CD4-positive, alpha-beta T cell treated with Interleukin-4 for 1 hour (primary cell): ENCODE data around the gene ONECUT3.

Source experiments
- DNase-seq, 2 donors: peaks; one replicate each; pipeline ENCODE4 v3.0.0-alpha.2; 2020 to 2022

ONECUT3 gene

DNA sequence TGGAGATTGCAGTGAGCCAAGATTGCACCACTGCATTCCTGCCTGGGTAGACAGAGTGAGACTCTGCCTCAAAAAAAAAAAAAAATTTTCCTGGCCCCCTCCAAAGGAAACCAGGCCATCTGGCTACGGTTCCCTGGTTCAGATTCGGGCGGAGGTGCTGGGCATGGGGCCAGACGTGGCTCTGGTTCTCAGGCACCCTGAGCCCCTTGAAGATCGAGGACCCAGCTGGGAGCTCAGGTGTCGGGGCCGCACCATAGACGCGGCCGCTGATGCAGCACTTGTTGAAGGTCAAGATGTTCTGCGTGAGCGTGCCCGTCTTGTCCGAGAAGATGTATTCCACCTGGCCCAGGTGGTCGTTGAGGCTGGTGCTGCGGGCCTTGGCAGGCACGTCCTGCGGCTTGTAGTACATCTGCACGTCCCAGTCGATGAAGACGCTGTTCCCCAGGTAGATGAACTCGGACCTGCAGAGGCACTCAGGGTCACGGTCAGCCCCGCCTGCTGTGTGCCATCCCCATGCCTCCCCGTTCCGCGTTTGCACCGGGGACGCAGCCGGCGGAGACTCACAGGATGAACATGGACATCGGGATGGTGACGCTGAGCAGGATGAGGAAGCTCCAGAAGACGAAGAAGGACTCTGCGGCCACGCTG is 46.5 kb downstream of the ONECUT3 start:
- DNase-seq, result no peak

DNA sequence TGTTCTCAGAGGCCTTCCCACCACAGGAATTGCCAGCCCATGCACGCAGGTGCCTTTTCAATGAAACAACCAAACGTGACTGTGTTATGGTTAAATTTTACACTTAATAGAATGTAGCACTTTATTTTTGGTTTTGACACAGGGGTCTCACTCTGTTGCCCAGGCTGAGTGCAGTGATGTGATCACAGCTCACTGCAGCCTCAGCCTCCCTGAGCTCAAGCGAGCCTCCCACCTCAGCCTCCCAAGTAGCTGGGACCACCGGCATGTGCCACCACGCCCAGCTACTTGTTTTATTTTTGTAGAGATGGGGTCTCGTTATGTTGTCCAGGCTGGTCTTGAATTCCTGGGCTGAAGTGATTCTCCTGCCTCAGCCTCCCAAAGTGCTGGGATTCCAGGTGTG is 51.6 kb downstream of the ONECUT3 start:
- no peak for DNase-seq

DNA sequence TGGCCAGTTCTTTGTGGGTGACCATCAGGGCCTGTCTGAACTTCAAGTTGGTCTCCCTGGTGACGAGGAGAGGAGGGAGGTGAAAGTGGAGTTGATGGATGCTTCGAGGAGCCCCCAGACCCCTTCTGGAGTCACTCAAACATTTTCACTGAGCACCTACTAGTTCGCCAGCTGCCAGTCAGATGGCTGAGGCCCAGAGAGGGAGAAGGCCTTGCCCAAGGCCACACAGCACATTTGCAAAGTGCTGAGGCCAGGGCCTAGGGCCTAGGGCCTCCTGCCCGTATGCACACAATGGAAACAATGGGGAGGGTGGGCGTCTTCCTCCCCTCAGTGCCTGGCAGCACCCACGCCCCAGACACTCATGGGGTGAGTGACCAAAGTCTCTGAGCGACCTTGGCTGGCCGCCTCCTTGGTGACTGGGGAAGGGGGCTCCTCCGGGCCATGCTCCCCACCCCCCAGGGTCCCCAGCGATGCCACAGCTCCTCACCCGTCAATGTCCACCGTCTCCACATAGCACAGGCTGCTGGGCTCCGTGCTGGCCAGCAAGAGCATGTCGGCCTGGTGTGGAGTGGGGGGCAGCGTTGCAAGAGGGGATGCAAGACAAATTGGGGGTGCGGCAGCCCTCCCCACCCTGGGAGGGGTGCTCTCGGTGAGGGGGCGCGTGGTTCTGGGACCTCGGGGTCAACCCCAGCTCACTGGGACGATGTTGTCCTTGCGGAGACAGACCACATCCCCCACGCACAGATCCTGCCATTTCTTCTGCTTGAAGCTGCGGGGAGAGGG is 52.3 kb downstream of the ONECUT3 start:
- no peak for DNase-seq

DNA sequence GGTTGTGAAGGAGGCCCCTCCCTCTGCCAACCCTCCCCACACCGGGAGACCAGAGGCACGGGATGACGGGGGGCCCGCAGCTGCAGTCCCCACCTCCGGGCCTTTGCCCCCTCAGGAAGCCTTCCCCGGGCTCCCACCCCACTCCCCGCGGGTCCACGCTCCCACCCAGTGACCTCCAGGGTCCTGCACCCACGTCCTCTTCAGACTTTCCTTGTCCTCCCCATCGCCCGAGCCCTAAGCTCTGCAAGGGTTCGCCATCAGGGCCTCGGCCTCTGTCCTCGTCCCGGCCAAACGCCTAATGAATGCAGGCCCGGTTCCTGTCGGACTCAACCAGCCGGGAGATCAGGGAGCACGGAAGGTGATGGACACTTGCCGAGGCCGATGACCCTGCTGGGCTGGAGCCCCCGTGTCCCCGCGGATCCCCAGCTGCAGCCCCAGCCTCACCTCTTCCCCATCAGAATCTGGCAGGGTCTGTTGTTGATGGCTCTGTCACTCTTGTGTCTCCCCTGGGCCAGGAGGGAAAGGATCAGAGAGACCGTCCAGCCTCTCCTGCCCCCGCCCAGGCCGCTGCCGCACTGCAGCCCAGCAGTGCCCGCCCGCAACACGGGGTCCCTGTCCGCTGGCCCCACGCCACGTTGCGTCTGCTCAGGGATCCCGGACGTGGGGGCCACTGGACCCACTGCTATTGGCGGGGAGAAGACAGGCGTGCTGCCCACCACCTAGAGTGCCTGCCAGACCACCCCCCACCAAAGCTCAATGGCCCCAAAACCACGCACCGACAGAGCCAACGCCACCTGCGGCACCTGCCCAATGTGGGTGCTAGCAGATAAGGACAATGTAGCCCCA is 53.1 kb downstream of the ONECUT3 start:
- DNase-seq, result no peak

DNA sequence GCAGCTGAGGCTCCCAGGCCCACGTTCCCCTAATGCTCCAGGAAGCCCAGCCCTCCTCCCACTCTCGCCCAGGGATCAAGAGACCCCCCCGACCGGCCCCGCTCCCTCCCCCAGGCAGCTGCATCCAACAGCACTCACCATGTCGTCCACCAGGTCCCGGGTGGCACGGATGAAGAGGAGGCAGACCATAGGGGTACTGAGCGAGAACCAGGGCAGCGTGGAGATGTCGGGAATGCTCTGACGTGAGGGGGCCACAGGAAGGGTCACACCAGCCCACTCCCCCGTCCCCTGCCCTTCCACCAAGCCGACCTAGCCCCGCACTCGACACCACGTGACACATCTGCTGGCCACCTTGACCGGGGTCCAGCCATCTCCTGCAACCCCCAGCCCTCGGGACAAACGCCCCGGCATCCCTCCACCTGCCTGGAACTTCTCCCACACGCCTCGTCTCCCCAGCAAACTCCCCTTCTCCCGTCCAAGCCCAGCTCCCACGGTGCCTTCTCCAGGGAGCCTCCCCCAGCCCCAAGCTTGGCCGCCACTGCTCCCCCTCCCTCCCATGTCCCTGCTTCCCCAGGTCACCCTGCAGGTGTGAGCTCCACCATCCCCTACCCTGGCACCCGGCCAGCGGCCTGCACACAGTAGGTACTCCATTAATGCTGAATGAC is 53.9 kb downstream of the ONECUT3 start:
- no peak for DNase-seq

GRCh38 chr19:1807695-1808394 is 54.5 kb downstream of the ONECUT3 start:
- DNase-seq, result no peak

- no peak for DNase-seq
Measured at GRCh38 chr19:1808395-1808731, 55.1 kb downstream of the ONECUT3 start.

DNA sequence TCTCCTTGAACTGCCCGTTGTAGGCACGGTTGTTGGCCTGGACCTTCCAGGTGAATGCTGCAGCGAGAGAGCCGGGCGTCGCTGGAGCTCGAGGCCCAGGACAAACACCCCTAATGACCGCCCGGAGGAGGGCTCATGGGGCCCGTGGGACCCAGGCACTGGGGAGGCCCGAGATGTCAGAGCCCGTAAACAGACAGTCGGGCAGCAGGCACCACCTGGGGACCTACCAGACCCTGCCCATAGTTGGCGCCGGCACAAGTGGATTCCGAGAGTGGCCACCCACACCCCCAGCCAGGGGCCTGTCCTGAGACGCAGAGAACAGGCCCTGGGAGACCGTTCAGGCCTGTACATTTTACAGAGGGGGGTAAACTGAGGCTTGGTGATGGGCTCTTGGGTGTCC is 56.4 kb downstream of the ONECUT3 start:
- DNase-seq, result no peak

DNA sequence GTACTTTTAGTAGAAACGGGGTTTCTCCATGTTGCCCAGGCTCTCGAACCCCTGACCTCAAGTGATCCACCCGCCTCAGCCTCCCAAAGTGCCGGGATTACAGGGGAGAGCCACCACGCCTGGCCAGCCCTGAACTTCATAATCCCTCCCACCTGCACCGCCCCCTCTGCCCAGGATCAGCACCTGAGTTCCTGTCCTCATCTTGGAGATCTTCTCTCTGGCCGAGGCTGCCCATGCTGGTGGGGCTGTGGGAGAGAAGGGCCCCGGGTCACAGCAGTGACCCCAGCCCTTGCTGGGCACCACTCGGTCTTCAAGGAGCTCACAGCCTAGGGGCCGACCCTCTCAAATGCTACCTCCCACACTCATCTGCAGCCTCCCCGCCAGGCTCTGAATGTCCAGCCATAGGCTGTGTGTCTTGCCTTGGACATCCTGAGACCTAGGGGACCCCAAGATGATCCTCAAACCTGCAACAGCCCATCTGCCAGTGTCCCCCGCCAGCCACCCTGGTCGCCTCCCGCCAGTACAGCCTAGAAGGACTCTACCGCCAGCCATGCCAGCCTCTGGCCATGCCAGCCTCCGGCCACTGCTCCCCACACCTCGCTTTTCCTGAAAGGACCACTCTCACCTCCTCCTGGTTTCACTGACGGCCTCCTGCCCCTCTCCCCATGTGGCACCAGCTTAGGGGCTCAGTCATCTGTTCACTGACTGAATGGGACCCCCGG is 57.3 kb downstream of the ONECUT3 start:
- DNase-seq, result no peak

GRCh38 chr19:1811472-1811894 is 58.2 kb downstream of the ONECUT3 start:
- peak in 1 of 2 donors; percentile 38 for DNase-seq

DNA sequence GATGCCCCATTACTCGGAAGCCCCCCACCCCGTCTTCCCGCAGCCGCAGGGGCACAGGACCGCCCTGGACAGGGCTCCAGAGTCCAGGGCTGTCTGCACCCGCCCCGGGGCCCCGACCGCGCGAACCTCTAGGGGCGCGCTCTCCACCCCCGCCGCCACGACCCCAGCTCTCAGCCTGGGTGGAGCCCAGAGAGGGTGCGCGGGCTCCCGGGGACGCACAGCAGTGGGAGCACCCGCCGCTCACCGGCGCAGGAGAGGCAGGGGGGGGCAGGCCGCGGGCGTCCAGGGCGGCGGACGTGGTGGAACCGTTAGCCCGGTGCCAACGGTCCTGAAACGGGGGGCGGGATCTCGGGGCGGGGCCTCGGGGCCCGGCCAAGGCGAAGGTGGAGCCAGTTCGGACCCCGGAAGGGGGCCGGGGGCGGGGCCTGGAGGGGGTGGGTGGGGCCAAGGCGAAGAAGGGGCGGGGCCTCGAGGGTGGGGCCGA is 58.7 kb downstream of the ONECUT3 start, which contains the start of gene ATP8B3:
Gene ATP8B3 (minus strand): TSS at position 335 of the 484 bp plus-strand sequence. CDS start 540 bp downstream, outside the sequence.
- no peak for DNase-seq

- DNase-seq, result peak; percentile 93
Measured at GRCh38 chr19:1812426-1813191, 59.3 kb downstream of the ONECUT3 start.

DNA sequence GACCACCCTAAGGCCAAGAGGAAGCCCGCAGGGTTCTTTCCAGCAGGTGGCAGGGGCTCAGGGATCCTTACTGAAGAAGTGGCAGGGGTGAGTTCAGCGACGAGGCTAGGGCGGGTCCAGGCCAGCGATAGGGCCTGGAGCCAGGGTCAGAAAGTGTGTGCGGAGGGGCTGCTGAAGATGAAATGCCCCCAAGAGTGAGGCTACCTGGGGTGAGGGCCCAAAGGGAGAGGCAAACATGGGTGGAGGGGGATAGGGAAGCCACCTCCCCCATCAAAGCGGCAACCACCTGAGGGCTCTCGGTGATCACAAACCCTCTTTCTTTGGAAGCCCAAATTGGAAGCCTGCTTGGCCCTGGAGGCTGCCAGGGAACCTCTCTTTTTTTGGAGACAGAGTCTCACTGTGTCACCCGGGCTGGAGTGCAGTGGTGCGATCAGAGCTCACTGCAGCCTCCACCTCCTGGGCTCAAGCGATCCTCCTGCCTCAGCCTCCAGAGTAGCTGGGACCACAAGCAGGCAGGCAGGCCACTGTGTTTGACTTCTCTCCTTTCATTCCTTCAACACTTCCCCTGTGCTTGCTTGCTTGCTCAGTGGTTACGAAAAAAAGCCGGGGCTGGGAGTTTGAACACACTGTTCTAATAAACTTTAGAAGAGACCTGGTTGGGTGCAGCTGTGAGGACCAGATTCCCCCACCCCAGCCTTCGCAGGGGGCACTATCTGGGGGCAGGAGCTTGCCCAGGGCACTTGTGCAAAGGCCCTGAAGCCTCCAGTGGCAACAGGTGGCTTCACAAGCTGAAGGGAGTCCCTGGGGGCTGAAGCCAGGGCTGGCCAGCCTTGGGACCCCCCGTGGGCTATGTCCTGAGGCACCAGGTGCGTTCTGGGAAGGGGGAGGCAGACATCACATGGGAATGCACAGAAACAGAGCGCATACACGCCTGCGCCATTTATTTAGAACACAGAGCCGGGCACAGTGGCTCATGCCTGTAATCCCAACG is 60.2 kb downstream of the ONECUT3 start:
- no peak for DNase-seq

DNA sequence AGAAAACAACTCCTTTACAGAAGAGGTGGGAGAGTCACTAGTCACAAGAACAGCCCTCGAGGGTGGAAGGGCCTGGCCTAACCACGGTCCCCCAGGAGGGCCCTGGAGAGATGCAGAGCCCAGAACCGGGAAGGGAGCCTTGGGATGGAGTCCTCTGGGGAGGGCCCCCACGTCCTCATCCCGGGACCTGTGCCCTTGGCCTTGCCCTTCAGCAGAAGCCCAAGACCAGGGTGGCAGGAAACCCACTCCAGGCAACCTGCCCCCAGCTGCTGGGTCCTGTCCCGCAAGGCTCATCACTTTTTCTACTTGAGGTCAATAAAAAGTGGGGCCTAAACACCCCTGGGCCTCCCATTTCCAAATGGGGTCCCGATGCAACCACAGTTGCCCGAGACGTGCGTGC is 61.1 kb downstream of the ONECUT3 start:
- DNase-seq, result no peak

- no peak for DNase-seq
Measured at GRCh38 chr19:1814833-1815604, 61.7 kb downstream of the ONECUT3 start.

DNA sequence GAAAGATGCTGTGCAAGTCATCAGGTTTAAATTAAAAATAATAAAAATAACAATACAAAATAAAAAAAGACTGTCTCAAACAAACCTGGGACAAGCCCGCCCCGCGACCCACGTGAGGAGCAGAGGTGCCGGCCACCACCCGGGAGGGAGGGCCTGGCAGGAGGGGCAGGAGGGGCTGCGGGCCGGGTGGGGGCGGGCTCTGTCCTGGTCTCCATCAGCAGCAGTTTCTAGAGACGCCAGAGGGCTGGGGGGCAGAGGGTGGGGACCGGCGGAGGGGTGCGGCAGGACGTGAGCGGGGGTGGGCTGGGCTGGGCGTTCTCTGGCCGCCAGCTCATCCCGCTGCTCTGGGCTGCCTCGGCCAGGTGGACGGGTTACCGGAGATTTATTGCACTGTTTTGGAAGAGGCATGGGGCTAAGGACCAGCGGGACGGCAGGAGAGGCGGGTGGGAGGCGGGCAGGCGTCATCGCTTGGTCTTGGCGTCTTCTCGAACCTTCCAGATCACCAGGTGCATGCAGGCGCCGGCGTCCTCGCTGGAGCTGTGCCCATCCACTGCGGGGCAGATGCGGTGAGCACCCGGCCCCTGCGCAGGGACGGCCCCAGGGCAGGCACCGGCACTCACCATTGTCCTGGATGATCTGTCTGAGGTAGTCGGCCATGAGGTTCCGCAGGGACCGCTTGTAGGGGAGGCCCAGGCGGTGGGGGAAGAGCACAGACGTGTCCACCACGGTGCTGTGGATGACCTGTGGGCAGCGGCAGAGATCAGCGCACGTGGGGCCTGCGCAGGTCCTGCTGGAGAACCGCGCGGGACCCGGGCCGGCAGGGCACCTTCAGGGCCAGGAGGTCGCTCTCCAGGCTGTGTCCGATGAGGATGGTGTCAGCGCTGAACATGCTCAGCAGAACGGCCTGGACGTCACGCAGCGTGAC is 62.6 kb downstream of the ONECUT3 start:
- no peak for DNase-seq

GRCh38 chr19:1816530-1817298 is 63.4 kb downstream of the ONECUT3 start:
- no peak for DNase-seq
